ENCODE data around the gene PCMTD2. TPM values are rescaled to one million over a fixed set of nuclear protein-coding genes. Genes with fewer than 3 reads are reported as not detected.

PCMTD2 gene
- total and polyA plus RNA-seq, 2 donors from 2014 or later, result 25.0 to 53.8 TPM

- Histone ChIP-seq H3K9ac (ENCODE audit: low read length in 3 of 3) (no peak overlapping the region), H3K9me3 (ENCODE audit: control insufficient read depth in 2 of 3, insufficient read depth in 1 of 3, low read length in 3 of 3) (no peaks in the 10 kb centered on the region), H3K27me3 (ENCODE audit: control insufficient read depth, insufficient read depth, low read length) (no peaks in the 10 kb centered on the region), H3K4me1 (ENCODE audit: control insufficient read depth in 2 of 3, insufficient read depth in 2 of 3, low read depth in 1 of 3, low read length in 3 of 3) (peaks cover 0 to 22% (median 3%) of the 10 kb centered on the region in 3 donors), H3K36me3 (ENCODE audit: control insufficient read depth in 2 of 3, insufficient read depth in 3 of 3, low read length in 3 of 3) (no peaks in the 10 kb centered on the region), H3K4me3 (ENCODE audit: low read length in 3 of 3) (no peak overlapping the region), H3K27ac (ENCODE audit: low read depth in 2 of 2, low read length in 2 of 2) (no peak overlapping the region)
- no peak for FAIRE-seq
- DNase-seq, result peak in 3 of 5 donors; percentile 35 to 61 (median 43)
- intact Hi-C loops (cut with DNase I), result no loop called here
- no peak for TF ChIP-seq CTCF (IDR thresholded peaks at IDR 0.05; ENCODE audit: borderline replicate concordance, extremely low read depth, insufficient read depth)
Observed at GRCh38 chr20:64222851-64223525, 32.6 kb upstream of the PCMTD2 start.

GRCh38 chr20:64223526-64224067, 32.0 kb upstream of the PCMTD2 start:
- DNase-seq (peak in 4 of 5 donors; percentile 70 to 85 (median 82)), FAIRE-seq (no peak)
- no peak overlapping the region for H3K9ac ChIP-seq (ENCODE audit: low read length in 3 of 3)

GRCh38 chr20:64224351-64225170, 31.0 kb upstream of the PCMTD2 start:
- Histone ChIP-seq H3K4me1 (ENCODE audit: control insufficient read depth in 2 of 3, insufficient read depth in 2 of 3, low read depth in 1 of 3, low read length in 3 of 3) (peaks cover 0 to 22% (median 3%) of the 10 kb centered on the region in 3 donors), H3K27me3 (ENCODE audit: control insufficient read depth, insufficient read depth, low read length) (no peaks in the 10 kb centered on the region), H3K27ac (ENCODE audit: low read depth in 2 of 2, low read length in 2 of 2) (no peak overlapping the region), H3K9ac (ENCODE audit: low read length in 3 of 3) (no peak overlapping the region), H3K36me3 (ENCODE audit: control insufficient read depth in 2 of 3, insufficient read depth in 3 of 3, low read length in 3 of 3) (no peaks in the 10 kb centered on the region), H3K9me3 (ENCODE audit: control insufficient read depth in 2 of 3, insufficient read depth in 1 of 3, low read length in 3 of 3) (no peaks in the 10 kb centered on the region), H3K4me3 (ENCODE audit: low read length in 3 of 3) (no peak overlapping the region)
- DNase-seq, result peak in 3 of 5 donors; percentile 46 to 76 (median 61)
- no peak for FAIRE-seq
- TF ChIP-seq CTCF (IDR thresholded peaks at IDR 0.05; ENCODE audit: borderline replicate concordance, extremely low read depth, insufficient read depth), result no peak
- intact Hi-C loops (cut with DNase I), result no loop called here

More at GRCh38 chr20:64223526-64224067, 32.0 kb upstream of the PCMTD2 start:
- Histone ChIP-seq H3K27ac (ENCODE audit: low read depth in 2 of 2, low read length in 2 of 2) (no peak overlapping the region), H3K36me3 (ENCODE audit: control insufficient read depth in 2 of 3, insufficient read depth in 3 of 3, low read length in 3 of 3) (no peaks in the 10 kb centered on the region), H3K4me3 (ENCODE audit: low read length in 3 of 3) (no peak overlapping the region), H3K9me3 (ENCODE audit: control insufficient read depth in 2 of 3, insufficient read depth in 1 of 3, low read length in 3 of 3) (no peaks in the 10 kb centered on the region), H3K27me3 (ENCODE audit: control insufficient read depth, insufficient read depth, low read length) (no peaks in the 10 kb centered on the region), H3K4me1 (ENCODE audit: control insufficient read depth in 2 of 3, insufficient read depth in 2 of 3, low read depth in 1 of 3, low read length in 3 of 3) (peaks cover 0 to 22% (median 3%) of the 10 kb centered on the region in 3 donors)
- peak; percentile 34 for TF ChIP-seq CTCF (IDR thresholded peaks at IDR 0.05; ENCODE audit: borderline replicate concordance, extremely low read depth, insufficient read depth)
- intact Hi-C loops (cut with DNase I), result no loop called here

Data from kidney (tissue), 14 donors.